CD4-positive, alpha-beta memory T cell (primary cell): Measurements from ENCODE around the gene CRYGS. TPM values are rescaled to one million over a fixed set of nuclear protein-coding genes. Genes with fewer than 3 reads are reported as not detected.

Experiments
- CTCF ChIA-PET: fragments of 350-600 bp; sonication (Branson Sonifier 250); formaldehyde crosslinking; loops from one replicate; lab custom pipeline; 2021; ENCODE audit warnings: inconsistent platforms; ENCODE audit not compliant: partially characterized antibody; lab: Charles Lee
- POLR2A ChIA-PET: fragments of 350-600 bp; sonication (Branson Sonifier 250); formaldehyde crosslinking; loops from one replicate; lab custom pipeline; 2021; ENCODE audit not compliant: partially characterized antibody; lab: Charles Lee
- DNase-seq, 5 donors: peaks; one replicate each; pipeline versions ENCODE4 v3.0.0 to v3.0.0-alpha.2; 2020 to 2022; ENCODE audit warnings: mixed read lengths in 1 of 5
- H3K27ac ChIP-seq: one replicate; pipeline ENCODE4 v1.7.0; 2013; ENCODE audit warnings: low read depth, low read length
- H3K27me3 ChIP-seq: 2 replicates; pipeline ENCODE4 v1.7.0; 2013; ENCODE audit warnings: mild to moderate bottlenecking, low read length, moderate library complexity; ENCODE audit not compliant: insufficient read depth
- H3K36me3 ChIP-seq: 2 replicates; pipeline ENCODE4 v1.7.0; 2013; ENCODE audit warnings: mild to moderate bottlenecking, low read length, moderate library complexity; ENCODE audit not compliant: insufficient read depth
- H3K4me1 ChIP-seq: 2 replicates; pipeline ENCODE4 v1.7.0; 2013; ENCODE audit warnings: mild to moderate bottlenecking, low read length, moderate library complexity; ENCODE audit not compliant: insufficient read depth
- H3K4me3 ChIP-seq, 2 donors: one replicate each; pipeline ENCODE4 v1.7.0; 2013; ENCODE audit warnings: low read length in 2 of 2, mild to moderate bottlenecking in 1 of 2
- H3K9me3 ChIP-seq, 2 donors: one replicate each; pipeline ENCODE4 v1.7.0; 2013; ENCODE audit warnings: low read length in 2 of 2, control low read depth in 1 of 2; ENCODE audit not compliant: control insufficient read depth in 1 of 2
- H3K27ac Mint-ChIP-seq, 7 donors: one replicate each; pipeline ENCODE4 v1.8.0; 2020 to 2021; ENCODE audit warnings: mixed read lengths in 7 of 7, mild to moderate bottlenecking in 6 of 7, inconsistent platforms in 3 of 7, moderate library complexity in 3 of 7
- H3K27me3 Mint-ChIP-seq, 2 donors: one replicate each; pipeline ENCODE4 v1.8.0; 2020 to 2021; ENCODE audit warnings: mixed read lengths in 2 of 2
- H3K36me3 Mint-ChIP-seq, 2 donors: one replicate each; pipeline ENCODE4 v1.8.0; 2020 to 2021; ENCODE audit warnings: mixed read lengths in 2 of 2, inconsistent platforms in 1 of 2, mild to moderate bottlenecking in 1 of 2
- H3K4me1 Mint-ChIP-seq, 4 donors: one replicate each; pipeline ENCODE4 v1.8.0; 2020 to 2021; ENCODE audit warnings: mixed read lengths in 4 of 4, mild to moderate bottlenecking in 1 of 4
- H3K4me3 Mint-ChIP-seq, 8 donors: one replicate each; pipeline ENCODE4 v1.8.0; 2020 to 2021; ENCODE audit warnings: mixed read lengths in 8 of 8, mild to moderate bottlenecking in 7 of 8, moderate library complexity in 6 of 8, inconsistent platforms in 3 of 8
- H3K9me3 Mint-ChIP-seq, 8 donors: one replicate each; pipeline ENCODE4 v1.8.0; 2020 to 2021; ENCODE audit warnings: mixed read lengths in 8 of 8, mild to moderate bottlenecking in 5 of 8, inconsistent platforms in 3 of 8, moderate library complexity in 1 of 8
- intact Hi-C: fragments of 100-400 bp; cut with micrococcal nuclease; formaldehyde crosslinking; loops from one replicate; pipeline ENCODE4 v1.15.1; 2023
- polyA plus RNA-seq, 2 donors: library from polyadenylated mRNA; unstranded; fragments of 300-500 nt; fragmentation: Illumina TruSeq; gene quantifications; one replicate each; pipeline ENCODE4 v1.2.3, GENCODE V29; 2021
- total RNA-seq, 2 experiments: library from RNA; stranded (reverse); gene quantifications; one replicate each; pipeline ENCODE4 v1.2.3, GENCODE V29; 2021

The CRYGS gene
- total and polyA plus RNA-seq, 4 experiments from 2014 or later = 1.2 to 12.6 (median 12.1) TPM; not detected in 1

DNA sequence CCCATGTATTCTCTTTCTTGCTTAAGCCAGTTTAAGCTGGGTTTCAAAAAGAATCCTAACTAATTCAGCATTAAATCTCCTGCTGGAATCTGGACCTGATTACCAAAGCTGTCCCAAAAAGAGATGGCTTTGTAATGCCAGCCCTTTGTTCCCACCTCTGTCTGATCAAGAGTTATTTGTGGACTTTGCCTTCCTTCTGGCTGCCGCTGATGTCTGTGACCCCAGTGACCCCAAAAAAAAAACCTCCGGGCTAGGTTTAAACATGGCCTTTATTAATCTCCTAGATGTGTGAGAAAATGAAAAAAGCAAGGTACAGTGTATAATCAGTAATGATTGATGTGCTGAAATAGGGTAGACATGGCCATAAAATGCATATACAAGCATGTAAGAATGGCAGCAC lies 20.7 kb downstream of the CRYGS start:
- no peaks in the 10 kb centered on the region for H3K27me3 Mint-ChIP-seq
- H3K4me3 Mint-ChIP-seq = no peak overlapping the region
- H3K4me1 ChIP-seq = peaks cover 35% of the 10 kb centered on the region
- peaks cover 23 to 41% (median 31%) of the 10 kb centered on the region in 4 donors for H3K4me1 Mint-ChIP-seq
- H3K27ac Mint-ChIP-seq = peak overlapping the region in 1 of 7 donors; percentile 52
- H3K36me3 Mint-ChIP-seq = peaks cover 0 to 10% of the 10 kb centered on the region in 2 donors
- H3K9me3 ChIP-seq = no peaks in the 10 kb centered on the region
- no peaks in the 10 kb centered on the region for H3K27me3 ChIP-seq
- no peak overlapping the region for H3K4me3 ChIP-seq
- POLR2A ChIA-PET = no interaction called here
- H3K9me3 Mint-ChIP-seq = no peaks in the 10 kb centered on the region
- no peaks in the 10 kb centered on the region for H3K36me3 ChIP-seq
- no peak for DNase-seq
- CTCF ChIA-PET = no interaction called here
- intact Hi-C loops = no loop called here
- no peak overlapping the region for H3K27ac ChIP-seq

DNA sequence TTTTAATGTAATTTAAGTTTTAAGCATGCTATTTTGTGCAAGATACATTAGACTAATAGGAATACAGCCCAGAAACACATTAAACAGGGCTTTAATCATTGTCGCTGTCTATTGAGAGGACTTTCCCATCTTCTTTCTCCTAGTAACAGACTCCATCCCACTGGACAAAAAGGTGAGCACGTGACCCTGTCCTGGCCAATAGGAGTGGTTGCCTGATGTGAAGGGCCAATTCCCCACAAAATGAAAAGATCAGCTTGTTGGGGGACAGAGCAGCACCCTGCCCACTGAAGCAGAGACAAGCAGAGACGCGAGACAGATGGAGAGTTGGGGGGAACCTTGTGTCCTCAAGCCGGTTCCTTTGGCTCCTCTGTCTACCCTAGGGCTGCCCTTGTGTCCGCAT lies 21.2 kb downstream of the CRYGS start:
- H3K27ac ChIP-seq = no peak overlapping the region
- H3K36me3 Mint-ChIP-seq = peaks cover 0 to 10% of the 10 kb centered on the region in 2 donors
- intact Hi-C loops = no loop called here
- no peaks in the 10 kb centered on the region for H3K9me3 Mint-ChIP-seq
- POLR2A ChIA-PET = no interaction called here
- H3K4me1 ChIP-seq = peaks cover 39% of the 10 kb centered on the region
- CTCF ChIA-PET = no interaction called here
- no peaks in the 10 kb centered on the region for H3K27me3 ChIP-seq
- no peaks in the 10 kb centered on the region for H3K36me3 ChIP-seq
- no peak overlapping the region for H3K4me3 Mint-ChIP-seq
- no peak overlapping the region for H3K27ac Mint-ChIP-seq
- peaks cover 25 to 44% (median 34%) of the 10 kb centered on the region in 4 donors for H3K4me1 Mint-ChIP-seq
- no peak for DNase-seq
- H3K27me3 Mint-ChIP-seq = no peaks in the 10 kb centered on the region
- H3K9me3 ChIP-seq = no peaks in the 10 kb centered on the region
- no peak overlapping the region for H3K4me3 ChIP-seq

DNA sequence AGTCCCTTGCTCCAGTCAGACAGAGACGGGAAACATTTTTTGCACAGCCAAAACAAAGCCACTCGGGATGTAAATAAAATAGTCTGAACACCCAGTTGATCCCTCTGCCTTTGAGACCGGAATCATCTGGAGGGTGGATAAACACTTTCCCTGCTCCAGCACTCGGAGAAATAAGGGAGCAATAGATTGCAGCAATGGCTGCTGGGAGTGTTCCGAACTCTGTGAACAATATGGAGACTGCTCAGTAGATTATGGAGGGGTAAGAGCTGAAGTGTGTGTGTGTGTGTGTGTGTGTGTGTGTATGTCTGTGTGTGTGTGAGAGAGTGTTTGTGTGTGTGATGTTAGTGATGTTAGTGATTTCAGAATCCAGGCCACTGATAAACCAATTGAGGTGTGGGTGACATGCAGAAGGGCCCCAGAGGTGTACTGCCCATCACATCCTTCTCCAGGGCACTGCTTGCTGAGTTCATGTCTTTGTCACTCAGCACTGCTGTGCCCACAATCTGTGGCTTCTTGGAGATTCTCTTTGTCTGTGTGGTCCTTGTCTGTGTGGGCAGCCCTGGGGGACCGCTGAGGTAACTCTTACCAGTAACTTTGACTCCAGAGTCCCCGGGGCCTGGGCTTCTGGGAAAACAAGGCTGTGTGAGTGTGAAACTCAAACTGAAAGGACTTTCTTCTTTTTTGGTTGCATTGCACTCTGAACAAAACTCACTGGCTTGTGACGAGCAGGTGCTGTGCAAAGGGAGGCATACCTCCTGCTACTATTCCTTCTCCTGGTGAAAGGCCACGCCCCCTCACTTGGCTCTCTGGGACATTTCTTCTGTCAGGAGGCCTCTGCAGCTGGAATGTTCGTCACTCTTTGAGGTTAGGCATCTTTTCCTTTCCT lies 23.0 kb downstream of the CRYGS start:
- H3K27me3 Mint-ChIP-seq = no peaks in the 10 kb centered on the region
- H3K4me1 ChIP-seq = peaks cover 57% of the 10 kb centered on the region
- H3K9me3 ChIP-seq = no peaks in the 10 kb centered on the region
- no peak overlapping the region for H3K4me3 ChIP-seq
- no peaks in the 10 kb centered on the region for H3K9me3 Mint-ChIP-seq
- peak overlapping the region; percentile 16 to 96 (median 57) for H3K27ac Mint-ChIP-seq
- intact Hi-C loops = no loop called here
- no peaks in the 10 kb centered on the region for H3K36me3 ChIP-seq
- DNase-seq = no peak
- no peaks in the 10 kb centered on the region for H3K27me3 ChIP-seq
- H3K36me3 Mint-ChIP-seq = peaks cover 0 to 4% of the 10 kb centered on the region in 2 donors
- ChIA-PET CTCF (interaction anchor here (3.7 kb wide), 1 partner anchor 19 kb away, joined by 61 read pairs; no protein-coding TSS in a partner anchor), POLR2A (interaction anchor here (3.2 kb wide), 1 partner anchor 13 kb away, joined by 26 read pairs; no protein-coding TSS in a partner anchor)
- H3K27ac ChIP-seq = no peak overlapping the region
- H3K4me3 Mint-ChIP-seq = peak overlapping the region in 2 of 8 donors; percentile 29 to 53
- H3K4me1 Mint-ChIP-seq = peaks cover 35 to 63% (median 49%) of the 10 kb centered on the region in 4 donors

DNA sequence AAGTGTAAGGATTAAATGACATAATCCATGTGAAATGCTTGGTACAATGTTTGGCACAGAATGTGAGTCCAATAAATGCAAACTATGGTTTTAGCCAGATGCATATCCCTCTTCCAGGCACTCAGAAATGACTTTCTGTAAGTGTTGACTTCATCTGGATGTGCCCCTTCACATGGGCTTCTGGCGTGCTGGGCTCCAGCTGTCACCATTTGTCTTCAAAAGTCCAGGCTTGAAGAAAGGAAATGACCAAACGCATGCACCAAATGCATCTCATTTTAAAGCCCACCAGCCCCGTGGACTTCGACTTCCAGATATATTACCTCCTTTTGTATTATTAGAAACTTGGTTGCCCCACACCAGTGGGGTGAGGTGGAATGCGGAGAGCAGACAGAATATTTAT lies 23.7 kb downstream of the CRYGS start:
- Histone ChIP-seq H3K4me1 (peaks cover 65% of the 10 kb centered on the region), H3K36me3 (no peaks in the 10 kb centered on the region), H3K4me3 (no peak overlapping the region), H3K27me3 (no peaks in the 10 kb centered on the region), H3K9me3 (no peaks in the 10 kb centered on the region), H3K27ac (no peak overlapping the region)
- POLR2A ChIA-PET = interaction anchor here (2.8 to 4.5 kb wide), 3 partner anchors 13 to 583 kb away, joined by 14 to 26 read pairs (median 18); partner anchors contain the start of gene TRA2B
- no peaks in the 10 kb centered on the region for H3K9me3 Mint-ChIP-seq
- peaks cover 0 to 4% of the 10 kb centered on the region in 2 donors for H3K36me3 Mint-ChIP-seq
- peaks cover 43 to 70% (median 56%) of the 10 kb centered on the region in 4 donors for H3K4me1 Mint-ChIP-seq
- H3K27me3 Mint-ChIP-seq = no peaks in the 10 kb centered on the region
- peak overlapping the region in 1 of 8 donors; percentile 31 for H3K4me3 Mint-ChIP-seq
- CTCF ChIA-PET = interaction anchor here (1.0 to 3.7 kb wide), 4 partner anchors 15 to 537 kb away, joined by 4 to 61 read pairs (median 18); no protein-coding TSS in a partner anchor
- intact Hi-C loops = no loop called here
- DNase-seq = no peak
- peak overlapping the region in 6 of 7 donors; percentile 13 to 83 (median 52) for H3K27ac Mint-ChIP-seq

DNA sequence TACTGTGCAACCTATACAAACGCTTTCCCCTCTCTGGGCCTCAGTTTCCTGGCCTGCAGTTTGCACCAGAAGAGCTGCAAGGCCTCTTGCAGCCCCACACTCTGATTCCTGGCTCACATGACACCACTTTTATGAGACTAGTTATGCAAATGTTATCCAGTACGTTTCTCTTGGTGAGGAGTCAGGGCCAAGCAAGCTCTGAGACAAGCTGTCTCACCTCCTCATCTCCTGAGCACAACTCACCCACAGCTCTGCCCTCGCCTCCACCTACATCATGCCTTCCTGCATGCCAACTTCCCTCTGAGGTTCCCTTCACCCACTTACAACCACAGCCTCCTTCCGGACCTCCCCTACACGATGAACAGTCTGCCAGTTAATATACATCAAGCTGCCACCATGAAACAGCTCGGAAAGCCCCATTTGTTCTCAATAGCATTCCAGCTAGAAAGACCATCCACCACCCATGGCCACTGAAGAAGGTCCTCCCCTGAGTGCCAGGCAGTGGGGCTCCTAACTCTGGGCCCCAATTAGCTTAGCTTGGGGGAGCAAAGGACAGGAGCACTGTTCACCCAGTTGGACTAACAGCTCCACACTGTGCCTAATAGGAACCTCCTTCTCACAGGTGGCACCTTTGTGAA lies 25.0 kb downstream of the CRYGS start:
- Mint-ChIP-seq H3K4me1 (peaks cover 56 to 83% (median 69%) of the 10 kb centered on the region in 4 donors), H3K36me3 (peaks cover 0 to 4% of the 10 kb centered on the region in 2 donors), H3K4me3 (peak overlapping the region in 7 of 8 donors; percentile 49 to 80 (median 72)), H3K27ac (peak overlapping the region; percentile 61 to 96 (median 94)), H3K9me3 (no peaks in the 10 kb centered on the region), H3K27me3 (no peaks in the 10 kb centered on the region)
- ChIA-PET POLR2A (interaction anchor here (0.7 to 4.5 kb wide), 9 partner anchors 10 to 582 kb away, joined by 3 to 26 read pairs (median 6); partner anchors contain the start of genes EIF4A2 and TRA2B), CTCF (interaction anchor here (1.0 to 3.7 kb wide), 9 partner anchors 16 to 576 kb away, joined by 3 to 61 read pairs (median 5); no protein-coding TSS in a partner anchor)
- DNase-seq = peak; percentile 78 to 92 (median 83)
- Histone ChIP-seq H3K4me1 (peaks cover 78% of the 10 kb centered on the region), H3K27me3 (no peaks in the 10 kb centered on the region), H3K27ac (peak overlapping the region; percentile 63), H3K4me3 (peak overlapping the region in 1 of 2 donors; percentile 21), H3K9me3 (no peaks in the 10 kb centered on the region), H3K36me3 (no peaks in the 10 kb centered on the region)
- intact Hi-C loops = loop anchor here (2.0 kb wide), 1 partner anchor 16 kb away; no protein-coding TSS in a partner anchor

DNA sequence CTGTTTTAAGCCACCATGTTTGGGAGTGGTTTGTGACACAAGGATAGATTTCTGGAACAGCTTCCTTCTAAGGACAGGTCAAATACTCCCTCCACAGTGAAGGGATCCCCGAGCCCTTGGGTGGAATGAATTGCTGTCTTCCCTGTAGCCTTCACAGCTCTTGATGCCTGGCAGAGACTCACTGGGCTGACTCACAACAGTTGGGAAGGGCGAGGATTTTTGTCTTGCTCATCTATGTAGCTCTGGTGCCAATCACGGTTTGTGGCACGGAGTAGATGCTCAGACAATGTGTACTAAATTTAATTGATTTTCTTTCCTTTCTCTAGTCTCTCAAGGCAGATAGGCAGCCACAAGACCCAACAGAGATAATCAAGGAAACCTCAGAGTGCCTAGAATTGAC lies 27.0 kb downstream of the CRYGS start:
- H3K4me3 ChIP-seq = no peak overlapping the region
- ChIA-PET POLR2A (interaction anchor here (1.0 to 4.5 kb wide), 4 partner anchors 13 to 622 kb away, joined by 3 to 14 read pairs (median 4); partner anchors contain the start of genes RPL39L and TRA2B), CTCF (interaction anchor here (1.4 to 2.5 kb wide), 2 partner anchors 23 to 574 kb away, joined by 5 to 14 read pairs; no protein-coding TSS in a partner anchor)
- no peaks in the 10 kb centered on the region for H3K36me3 ChIP-seq
- H3K4me1 ChIP-seq = peaks cover 79% of the 10 kb centered on the region
- H3K9me3 ChIP-seq = no peaks in the 10 kb centered on the region
- peaks cover 56 to 93% (median 72%) of the 10 kb centered on the region in 4 donors for H3K4me1 Mint-ChIP-seq
- no peaks in the 10 kb centered on the region for H3K9me3 Mint-ChIP-seq
- no peaks in the 10 kb centered on the region for H3K36me3 Mint-ChIP-seq
- H3K4me3 Mint-ChIP-seq = peak overlapping the region in 4 of 8 donors; percentile 10 to 32 (median 14)
- peak overlapping the region; percentile 6 to 85 (median 81) for H3K27ac Mint-ChIP-seq
- no peaks in the 10 kb centered on the region for H3K27me3 ChIP-seq
- DNase-seq = no peak
- no peaks in the 10 kb centered on the region for H3K27me3 Mint-ChIP-seq
- no peak overlapping the region for H3K27ac ChIP-seq
- intact Hi-C loops = no loop called here
